IMR-90 (cell line): Measurements from ENCODE around the gene AMY1A. TPM values are rescaled to one million over a fixed set of nuclear protein-coding genes. Genes with fewer than 3 reads are reported as not detected.
"Not testable (repeated sequence)": the region's sequence is repeated elsewhere in the genome, so short reads cannot be mapped to it uniquely, and the experiment has no call there.

Source experiments
- ATAC-seq: fragments of 200-7000 bp; cut with Tn5 transposase; 2 replicates; pipeline ENCODE4 v1.9.1; 2020; ENCODE audit warnings: low read depth, mild to moderate bottlenecking, moderate library complexity
- BruUV-seq: library from RNA; stranded (reverse); fragments of 400-500 nt; replicated peaks from 2 replicates; lab custom pipeline; 2021; lab: Mats Ljungman, UMichigan
- CTCF ChIA-PET: fragments of 300-600 bp; formaldehyde crosslinking; extraction: SDS; loops from one replicate; lab custom pipeline; 2021; ENCODE audit warnings: antibody characterized with exemption; lab: Yijun Ruan, JAX
- POLR2A ChIA-PET: fragments of 300-600 bp; sonication (Branson Sonifier 250); formaldehyde crosslinking; loops from one replicate; lab custom pipeline; 2022; ENCODE audit warnings: antibody characterized with exemption; ENCODE audit not compliant: unreplicated experiment; lab: Charles Lee
- DNase-seq: peaks from one replicate; pipeline ENCODE4 v3.0.0; 2013
- H2AFZ ChIP-seq: replicated peaks from 2 replicates; pipeline ENCODE3; 2013; ENCODE audit warnings: low read length, mild to moderate bottlenecking; ENCODE audit not compliant: poor library complexity
- H2AK5ac ChIP-seq: 2 replicates; pipeline ENCODE4 v1.6.1; 2013; ENCODE audit warnings: low read depth, low read length, inconsistent platforms
- H2AK9ac ChIP-seq: replicated peaks from 2 replicates; pipeline ENCODE3; 2013; ENCODE audit warnings: mild to moderate bottlenecking, low read depth, low read length, moderate library complexity; ENCODE audit not compliant: poor library complexity
- H2BK120ac ChIP-seq: 2 replicates; pipeline ENCODE4 v1.6.1; 2013; ENCODE audit warnings: low read depth, low read length, inconsistent platforms
- H2BK15ac ChIP-seq: 3 replicates; pipeline ENCODE4 v1.6.1; 2013; ENCODE audit warnings: low read depth, low read length, inconsistent platforms
- H2BK20ac ChIP-seq: 2 replicates; pipeline ENCODE4 v1.6.1; 2013; ENCODE audit warnings: low read depth, mild to moderate bottlenecking, inconsistent platforms, low read length, moderate library complexity
- H2BK5ac ChIP-seq: 2 replicates; pipeline ENCODE4 v1.6.1; 2013; ENCODE audit warnings: mild to moderate bottlenecking, low read depth, low read length, inconsistent platforms; ENCODE audit not compliant: poor library complexity, severe bottlenecking
- H3K14ac ChIP-seq: replicated peaks from 2 replicates; pipeline ENCODE4 v1.6.1; 2013; ENCODE audit warnings: low read depth, low read length, inconsistent platforms
- H3K18ac ChIP-seq: 2 replicates; pipeline ENCODE4 v1.6.1; 2013; ENCODE audit warnings: low read depth, low read length, control low read depth
- H3K23ac ChIP-seq: 2 replicates; pipeline ENCODE4 v1.6.1; 2013; ENCODE audit warnings: low read depth, low read length, inconsistent platforms
- H3K27ac ChIP-seq: 2 replicates; pipeline ENCODE4 v1.5.1; 2013; ENCODE audit warnings: mild to moderate bottlenecking, control low read depth, low read length; ENCODE audit not compliant: insufficient read depth
- H3K27me3 ChIP-seq: 2 replicates; pipeline ENCODE4 v1.6.1; 2013; ENCODE audit warnings: low read length; ENCODE audit not compliant: control insufficient read depth, insufficient read depth
- H3K36me3 ChIP-seq: 2 replicates; pipeline ENCODE4 v1.6.1; 2013; ENCODE audit warnings: low read length, mixed read lengths; ENCODE audit not compliant: control insufficient read depth, insufficient read depth
- H3K4ac ChIP-seq: 2 replicates; pipeline ENCODE4 v1.6.1; 2013; ENCODE audit warnings: low read depth, low read length, inconsistent platforms
- H3K4me1 ChIP-seq: 2 replicates; pipeline ENCODE4 v1.6.1; 2013; ENCODE audit warnings: low read length, mixed read lengths; ENCODE audit not compliant: control insufficient read depth, insufficient read depth
- H3K4me2 ChIP-seq: 2 replicates; pipeline ENCODE4 v1.6.1; 2013; ENCODE audit warnings: low read depth, mild to moderate bottlenecking, control low read depth, low read length, moderate library complexity
- H3K4me3 ChIP-seq: 2 replicates; pipeline ENCODE4 v1.5.1; 2013; ENCODE audit warnings: low read depth, mild to moderate bottlenecking, control low read depth, low read length, moderate library complexity; ENCODE audit not compliant: insufficient read depth
- H3K56ac ChIP-seq: 2 replicates; pipeline ENCODE4 v1.6.1; 2013; ENCODE audit warnings: low read length, inconsistent platforms; ENCODE audit not compliant: insufficient read depth; ENCODE audit errors: extremely low read depth
- H3K79me1 ChIP-seq, 2 experiments: 2 replicates each; pipeline ENCODE4 v1.6.1; 2013; ENCODE audit warnings: low read length in 2 of 2, inconsistent platforms in 1 of 2, low read depth in 1 of 2
- H3K9ac ChIP-seq: 2 replicates; pipeline ENCODE4 v1.6.1; 2013; ENCODE audit warnings: low read depth, low read length, control low read depth
- H3K9me1 ChIP-seq: 2 replicates; pipeline ENCODE4 v1.6.1; 2013; ENCODE audit warnings: low read length, inconsistent platforms; ENCODE audit not compliant: insufficient read depth
- H3K9me3 ChIP-seq: 2 replicates; pipeline ENCODE4 v1.6.1; 2013; ENCODE audit warnings: low read length; ENCODE audit not compliant: control insufficient read depth, insufficient read depth
- H4K20me1 ChIP-seq: 2 replicates; pipeline ENCODE4 v1.6.1; 2013; ENCODE audit warnings: low read length, inconsistent platforms; ENCODE audit not compliant: insufficient read depth
- H4K5ac ChIP-seq: 2 replicates; pipeline ENCODE4 v1.6.1; 2013; ENCODE audit warnings: mild to moderate bottlenecking, low read depth, low read length, control low read depth
- H4K8ac ChIP-seq, 2 experiments: 2 replicates each; pipeline ENCODE4 v1.6.1; 2013; ENCODE audit warnings: low read depth in 2 of 2, low read length in 2 of 2, control low read depth in 1 of 2, inconsistent platforms in 1 of 2
- H4K91ac ChIP-seq: 2 replicates; pipeline ENCODE4 v1.6.1; 2013; ENCODE audit warnings: low read depth, low read length, inconsistent platforms; ENCODE audit not compliant: insufficient read depth
- BHLHE40 ChIP-seq: fragments of 150-350 bp; IDR thresholded peaks from 2 replicates; pipeline ENCODE4 v1.6.1; 2016; ENCODE audit warnings: mild to moderate bottlenecking, low read depth, low read length
- CEBPB ChIP-seq: IDR thresholded peaks from 2 replicates; pipeline ENCODE4 v1.6.1; 2012; ENCODE audit warnings: low read depth, low read length, improper control_type of control experiment
- MAFK ChIP-seq: IDR thresholded peaks from 2 replicates; pipeline ENCODE4 v1.6.1; 2012; ENCODE audit warnings: low read depth, low read length, improper control_type of control experiment
- MXI1 ChIP-seq: IDR thresholded peaks from 2 replicates; pipeline ENCODE4 v1.6.1; 2012; ENCODE audit warnings: low read depth, mild to moderate bottlenecking, low read length, moderate library complexity, borderline replicate concordance
- NFE2L2 ChIP-seq: fragments of 150-350 bp; IDR thresholded peaks from 2 replicates; pipeline ENCODE4 v1.6.1; 2016; ENCODE audit warnings: low read depth, mild to moderate bottlenecking, low read length
- POLR2A ChIP-seq: IDR thresholded peaks from 2 replicates; pipeline ENCODE4 v1.6.1; 2012; ENCODE audit warnings: mild to moderate bottlenecking, low read depth, low read length
- RFX5 ChIP-seq: IDR thresholded peaks from 2 replicates; pipeline ENCODE4 v1.8.0; 2012; ENCODE audit warnings: low read depth, mild to moderate bottlenecking, low read length, moderate library complexity
- WGBS, 2 experiments: methylation state at CpG; one replicate each; pipeline versions ENCODE4 v1.1.5 to v1.1.7; 2013; ENCODE audit warnings: missing lambda C conversion rate in 2 of 2; ENCODE audit not compliant: insufficient read length in 1 of 2; ENCODE audit errors: extremely low coverage in 2 of 2; 5-methylcytosine and 5-hydroxymethylcytosine counted together
- dilution Hi-C: fragments of 300-500 bp; cut with HindIII; formaldehyde crosslinking; loops from one replicate; pipeline ENCODE4 v1.14.3; 2018; ENCODE audit warnings: low sequenced_read_pairs; ENCODE audit not compliant: unreplicated experiment
- in situ Hi-C: fragments of 300-500 bp; cut with MboI; formaldehyde crosslinking; loops from 3 replicates; pipeline ENCODE4 v1.14.3; 2019; ENCODE audit warnings: low sequenced_read_pairs, inconsistent platforms, mixed read lengths
- intact Hi-C: fragments of 100-400 bp; cut with micrococcal nuclease; formaldehyde crosslinking; loops from 2 replicates; pipeline ENCODE4 v1.10.0; 2022
- polyA plus RNA-seq, 3 experiments: library from polyadenylated mRNA; depleted of rRNA; stranded (reverse); fragments of >200 nt; gene quantifications; 2 replicates each; pipeline ENCODE4 v1.2.3, GENCODE V29; 2012; ENCODE audit warnings: low replicate concordance in 1 of 3
- total RNA-seq: library from RNA; depleted of rRNA; stranded (reverse); fragments of >200 nt; gene quantifications from 2 replicates; pipeline ENCODE4 v1.2.3, GENCODE V29; 2012

The AMY1A gene
- total and polyA plus RNA-seq, 2 of the 4 experiments (the other 2 are of a cell fraction): not detected

DNA sequence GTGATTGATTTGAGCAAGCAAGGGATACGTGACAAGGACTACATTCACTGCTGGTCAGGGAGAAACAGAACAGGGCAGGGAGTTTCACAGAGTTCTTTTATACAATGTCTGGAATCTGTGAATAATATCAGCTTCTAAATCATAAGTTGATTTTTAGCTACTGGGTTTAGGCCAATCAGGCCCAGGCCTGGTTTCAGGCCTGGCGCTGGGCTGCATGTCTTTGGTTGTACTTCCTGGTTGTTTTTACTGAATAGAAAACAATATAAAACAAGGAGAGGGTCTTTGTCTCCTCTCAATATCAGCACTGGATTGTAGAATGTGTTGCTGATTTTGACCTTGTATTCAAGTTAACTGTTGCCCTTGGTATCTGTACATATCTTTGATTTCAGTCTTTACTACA is 39.2 kb upstream of the AMY1A start:
- Histone ChIP-seq H4K8ac (no peak overlapping the region), H3K79me1 (no peaks in the 10 kb centered on the region), H4K91ac (no peak overlapping the region), H2BK120ac (no peak overlapping the region), H3K23ac (no peak overlapping the region), H2AFZ (no peak overlapping the region), H3K27ac (no peak overlapping the region), H3K14ac (no peak overlapping the region), H3K27me3 (no peaks in the 10 kb centered on the region), H3K4me2 (no peak overlapping the region), H3K4me1 (no peaks in the 10 kb centered on the region), H3K9ac (no peak overlapping the region), H3K9me1 (no peaks in the 10 kb centered on the region), H4K5ac (no peak overlapping the region), H3K4me3 (no peak overlapping the region), H2AK5ac (no peak overlapping the region), H4K20me1 (no peaks in the 10 kb centered on the region), H2BK15ac (no peak overlapping the region), H3K9me3 (no peaks in the 10 kb centered on the region), H2BK20ac (no peak overlapping the region), H3K18ac (no peak overlapping the region), H2BK5ac (no peak overlapping the region), H3K56ac (no peak overlapping the region), H3K36me3 (no peaks in the 10 kb centered on the region), H3K4ac (no peak overlapping the region), H2AK9ac (no peak overlapping the region)
- DNase-seq (no peak), ATAC-seq (no peak)
- in situ Hi-C loops (no loop called here), dilution Hi-C loops (no loop called here), intact Hi-C loops (no loop called here)
- ChIA-PET CTCF (no interaction called here), POLR2A (no interaction called here)
- no CpG with 5 or more reads among the region's 2 CpGs for WGBS, 2 experiments
- no TSS peak for BruUV-seq
- no peak for TF ChIP-seq NFE2L2
- TF ChIP-seq MXI1: no peak
- no peak for TF ChIP-seq MAFK
- no peak for TF ChIP-seq CEBPB
- TF ChIP-seq POLR2A: no peak
- TF ChIP-seq RFX5: no peak
- TF ChIP-seq BHLHE40: no peak

- H4K8ac ChIP-seq, ATAC-seq, H3K4me2 ChIP-seq, H2BK5ac ChIP-seq, H3K4me1 ChIP-seq, BruUV-seq, H3K9ac ChIP-seq, H2AK9ac ChIP-seq, in situ Hi-C loops, H3K4me3 ChIP-seq, H3K18ac ChIP-seq, H2AFZ ChIP-seq, H3K23ac ChIP-seq, H3K27me3 ChIP-seq, H3K27ac ChIP-seq, H3K9me1 ChIP-seq, H3K56ac ChIP-seq, H4K20me1 ChIP-seq, H2BK20ac ChIP-seq, H4K5ac ChIP-seq, H3K9me3 ChIP-seq, H3K4ac ChIP-seq, H3K36me3 ChIP-seq, dilution Hi-C loops, POLR2A ChIA-PET, H4K91ac ChIP-seq, H2AK5ac ChIP-seq, CTCF ChIA-PET, H2BK120ac ChIP-seq, DNase-seq, H3K79me1 ChIP-seq, intact Hi-C loops, H3K14ac ChIP-seq, H2BK15ac ChIP-seq: not testable (repeated sequence)
- no CpG with 5 or more reads among the region's 3 CpGs for WGBS, 2 experiments
Observed at GRCh38 chr1:103616994-103617477, 38.5 kb upstream of the AMY1A start, which contains the start of gene AMY2A. Gene AMY2A, plus strand, starts transcription at chr1:103617427. Its CDS starts 14 bp downstream, at chr1:103617441.
